HG03457 (cell line): ENCODE results near the gene RIPK4.

Source experiments
- ATAC-seq: cut with Tn5 transposase; IDR thresholded peaks from one replicate; pipeline ENCODE4 v1.9.1; 2021; ENCODE audit warnings: moderate number of reproducible peaks; ENCODE audit not compliant: unreplicated experiment

RIPK4 gene

DNA sequence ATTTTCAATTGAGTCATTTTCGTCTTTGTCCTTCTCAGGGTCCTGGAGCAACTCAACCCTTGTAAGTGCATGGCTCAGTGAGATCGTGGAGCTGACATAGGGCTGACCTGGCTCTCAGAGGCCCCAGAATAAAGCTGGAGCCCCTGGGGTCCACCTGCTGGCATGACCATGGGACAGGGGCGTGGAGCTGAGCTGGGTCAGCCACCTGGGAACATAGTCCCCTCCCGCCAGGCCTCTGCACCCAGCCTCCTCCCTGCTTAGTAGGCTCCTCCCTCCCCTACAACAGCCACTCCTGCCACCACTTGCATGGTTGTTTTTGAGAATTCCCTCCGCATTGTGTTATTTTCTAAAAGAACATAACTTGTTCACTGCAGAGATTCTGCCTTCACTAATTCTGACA, 3.1 kb upstream of the RIPK4 start:
- no peak for ATAC-seq

- ATAC-seq: no peak
Measured at GRCh38 chr21:41769521-41769920, 2.7 kb upstream of the RIPK4 start.

DNA sequence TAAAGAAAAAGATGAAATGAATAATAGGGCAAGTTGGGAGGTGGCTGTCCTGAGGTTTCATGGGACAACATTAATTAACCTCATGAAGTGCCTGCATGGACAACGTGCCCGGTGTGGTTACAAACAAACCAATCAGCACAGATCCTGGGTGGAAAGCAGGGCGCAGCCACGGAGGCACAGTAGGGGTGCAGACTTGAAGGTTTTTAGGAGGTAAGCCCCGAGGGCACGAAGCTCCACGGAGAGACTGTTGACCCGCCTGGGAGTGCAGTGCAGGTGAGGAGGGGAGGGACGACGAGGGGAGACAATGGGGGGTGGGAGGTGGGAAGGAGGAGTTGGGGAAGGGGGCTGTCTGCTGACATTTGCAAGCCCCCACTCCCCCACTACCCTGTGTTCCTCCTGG, 2.3 kb upstream of the RIPK4 start:
- no peak for ATAC-seq

DNA sequence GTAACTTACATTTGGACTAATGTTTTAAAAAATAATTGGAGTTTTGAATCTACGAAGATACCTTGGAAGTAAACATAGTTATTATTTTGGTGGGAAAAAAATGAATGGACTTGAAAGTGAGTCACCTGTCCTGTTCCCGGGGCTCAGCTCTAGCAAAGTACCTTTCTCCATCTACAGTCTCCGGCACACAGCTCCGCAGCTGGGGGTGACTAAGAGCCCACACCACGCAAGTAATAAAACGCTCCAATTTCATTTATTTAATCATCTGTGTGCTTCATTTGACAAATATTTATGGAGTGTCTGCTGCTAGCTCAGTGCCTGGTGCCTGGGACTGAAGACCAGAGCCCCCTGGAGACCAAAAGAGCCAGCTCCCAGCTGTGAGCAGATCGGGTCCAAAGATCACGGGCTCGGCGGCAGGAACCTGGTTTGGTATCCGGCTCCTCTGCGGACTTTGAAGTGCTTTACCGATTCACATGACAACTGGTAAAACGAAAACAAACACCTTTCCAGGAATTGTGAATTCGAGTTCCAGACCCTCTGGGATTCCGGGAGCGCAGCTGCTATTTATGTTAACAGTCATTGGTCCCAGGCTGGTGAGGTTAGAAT, 1.7 kb upstream of the RIPK4 start:
- ATAC-seq: no peak

GRCh38 chr21:41767606-41768436, 969 bp upstream of the RIPK4 start:
- no peak for ATAC-seq

GRCh38 chr21:41765973-41766882, 624 bp downstream of the RIPK4 start:
- no peak for ATAC-seq

DNA sequence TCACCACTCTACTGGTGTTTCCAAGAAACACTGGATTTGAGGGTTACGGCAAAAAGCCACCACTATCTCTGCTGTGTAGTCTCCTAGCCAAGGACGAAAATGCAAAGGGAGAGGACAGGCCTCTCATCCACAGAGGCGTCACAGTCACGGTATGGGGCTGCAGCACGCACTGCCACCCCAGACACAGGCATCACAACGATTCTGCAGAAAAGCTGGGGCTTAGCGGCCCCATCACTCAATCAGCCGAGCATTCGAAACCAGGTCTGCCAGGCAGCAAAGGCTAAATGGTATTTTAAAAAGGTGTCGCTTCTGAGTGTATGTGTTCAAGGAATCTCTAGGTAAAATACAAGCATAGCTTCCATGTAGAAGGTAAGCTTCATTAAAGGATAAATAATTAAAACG, 1.4 kb downstream of the RIPK4 start:
- ATAC-seq: no peak

DNA sequence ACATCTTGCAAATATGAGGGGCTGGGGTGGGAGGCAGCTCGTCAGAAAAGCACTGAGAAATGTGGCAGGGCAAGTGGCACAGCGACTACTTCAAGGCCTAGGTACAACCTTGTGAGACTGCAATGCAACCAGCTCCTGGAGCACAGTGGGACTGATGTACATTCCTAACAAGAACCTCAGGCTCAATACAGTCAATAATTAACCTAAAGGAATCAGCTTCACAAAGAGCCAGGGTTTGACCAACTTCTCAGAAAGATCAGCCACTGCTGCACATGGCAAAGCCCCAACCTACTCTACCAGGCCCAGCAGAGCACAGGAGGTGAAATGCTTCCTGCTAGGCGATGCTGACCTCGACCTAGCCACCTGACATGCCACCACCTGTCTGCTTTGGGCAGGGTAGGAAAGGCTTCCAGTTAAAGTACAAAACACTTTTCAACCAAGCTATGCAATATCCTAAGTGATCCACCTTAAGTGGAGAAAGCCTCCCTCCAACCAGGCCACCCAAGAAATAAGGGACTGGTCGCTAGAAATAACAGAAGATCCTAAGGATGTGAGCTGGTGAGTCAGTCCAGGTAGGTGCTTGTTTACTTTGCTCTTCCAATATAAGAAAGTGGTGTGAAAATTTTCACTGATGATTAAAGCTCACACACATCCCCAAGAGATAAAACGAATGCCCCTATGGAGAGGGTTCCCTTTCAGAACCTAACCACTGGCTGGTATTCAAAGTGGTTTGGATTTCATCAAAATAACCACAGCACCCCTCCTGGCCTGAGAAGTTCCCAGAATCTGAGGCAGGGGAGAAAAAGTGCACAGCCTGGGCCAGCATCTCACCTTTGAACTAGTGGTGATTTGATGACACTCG, 2.1 kb downstream of the RIPK4 start:
- no peak for ATAC-seq

GRCh38 chr21:41763996-41764395, 2.9 kb downstream of the RIPK4 start:
- ATAC-seq: no peak

DNA sequence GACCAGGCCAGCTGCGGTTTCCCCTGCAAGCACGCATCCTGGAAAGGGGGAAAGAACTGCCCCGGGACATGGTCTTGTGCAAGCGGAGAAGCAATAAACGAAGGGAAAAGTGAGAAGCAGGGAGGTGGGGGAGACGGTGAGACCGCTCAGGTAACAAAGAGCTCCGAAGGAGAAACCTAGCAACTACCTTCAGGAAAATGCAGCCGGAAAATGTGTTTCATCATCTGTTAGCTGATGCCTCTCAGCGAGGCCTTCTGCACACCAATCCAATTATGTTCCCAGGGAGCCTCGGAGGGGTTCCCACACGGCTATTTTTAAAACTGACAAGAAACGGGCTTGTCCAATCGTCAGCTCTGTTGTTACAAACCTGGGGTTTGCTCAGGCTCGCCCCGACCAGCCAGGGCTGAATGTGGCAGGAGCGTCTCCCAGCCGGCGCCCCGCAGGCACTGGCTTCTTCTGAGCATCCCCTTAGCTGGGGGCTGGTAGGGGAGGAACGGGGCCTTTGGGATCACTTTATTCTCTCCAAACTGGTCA, 3.4 kb downstream of the RIPK4 start:
- ATAC-seq: no peak

- no peak for ATAC-seq
Measured at GRCh38 chr21:41762753-41763152, 4.1 kb downstream of the RIPK4 start.

GRCh38 chr21:41761934-41762635, 4.8 kb downstream of the RIPK4 start:
- no peak for ATAC-seq

DNA sequence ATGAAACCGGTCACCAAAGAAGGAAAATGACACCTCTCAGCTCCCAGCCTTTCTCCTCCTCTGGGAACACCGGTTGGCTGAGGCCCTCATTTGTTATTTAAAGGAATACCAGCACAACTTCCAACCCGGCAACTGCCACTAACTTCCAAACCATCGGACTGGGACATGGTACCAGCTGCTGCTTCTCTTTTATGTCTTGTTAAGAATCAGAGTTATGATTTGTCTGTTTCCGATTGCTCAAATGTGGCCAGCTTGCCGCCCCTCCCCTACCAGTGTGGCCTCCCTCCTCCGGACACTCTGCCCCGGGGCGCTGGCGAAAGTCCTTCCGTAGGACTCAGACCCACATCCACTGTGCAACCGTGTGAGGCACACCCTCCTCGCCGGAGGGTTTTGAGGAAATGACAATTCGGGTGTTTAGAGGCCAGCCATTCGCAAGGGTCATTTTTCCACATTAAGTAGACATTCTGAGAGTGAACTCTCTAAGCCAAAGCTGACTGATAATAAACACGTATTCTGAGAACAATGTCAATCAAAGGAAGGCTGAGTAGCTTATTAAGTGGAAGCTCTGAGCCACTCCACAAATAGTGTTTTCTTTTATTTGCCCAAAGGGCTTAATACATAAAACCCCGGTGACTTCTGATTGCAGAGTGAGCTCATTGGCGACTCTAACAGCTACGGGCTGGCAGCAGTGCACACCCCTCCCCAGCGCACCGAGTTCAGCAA, 5.5 kb downstream of the RIPK4 start:
- no peak for ATAC-seq

DNA sequence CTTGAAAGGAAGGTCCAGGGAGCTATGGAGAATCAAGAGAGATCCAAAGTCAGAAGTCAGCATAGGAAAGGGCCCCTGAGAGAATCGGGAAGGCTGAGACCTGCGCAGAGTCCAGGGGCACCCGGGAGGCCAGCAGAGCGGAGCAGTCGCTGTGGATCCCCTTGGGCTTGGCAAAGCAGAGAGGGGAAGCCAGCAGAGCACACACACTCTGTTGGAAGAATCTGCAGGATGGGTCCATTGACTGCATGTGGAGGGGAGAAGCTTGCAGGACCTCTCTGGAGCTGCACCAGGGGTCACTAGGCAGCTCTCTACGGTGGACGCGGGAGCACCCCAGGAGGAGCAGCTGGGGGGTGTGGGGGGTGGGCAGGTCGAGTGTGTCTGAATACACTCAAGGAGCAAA, 6.4 kb downstream of the RIPK4 start:
- ATAC-seq: no peak

DNA sequence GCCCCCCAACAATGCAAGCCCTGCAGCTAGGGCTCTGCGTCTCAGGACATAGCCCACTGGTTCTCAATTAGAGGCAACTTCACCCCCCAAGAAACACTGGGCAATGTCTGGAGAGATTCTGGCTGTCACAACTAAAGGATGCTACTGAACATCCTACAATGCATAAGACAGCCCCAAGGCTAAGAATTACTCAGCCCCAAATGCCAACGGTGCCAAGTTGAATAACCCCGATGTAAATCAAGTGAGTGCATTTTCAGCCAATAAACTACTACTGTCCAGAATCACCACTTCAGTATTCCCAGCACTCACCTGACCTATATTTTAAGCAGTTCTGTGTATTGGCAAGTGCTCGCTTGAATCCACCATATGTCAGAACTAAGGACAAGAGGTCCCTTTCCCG, 6.9 kb downstream of the RIPK4 start:
- ATAC-seq: no peak

DNA sequence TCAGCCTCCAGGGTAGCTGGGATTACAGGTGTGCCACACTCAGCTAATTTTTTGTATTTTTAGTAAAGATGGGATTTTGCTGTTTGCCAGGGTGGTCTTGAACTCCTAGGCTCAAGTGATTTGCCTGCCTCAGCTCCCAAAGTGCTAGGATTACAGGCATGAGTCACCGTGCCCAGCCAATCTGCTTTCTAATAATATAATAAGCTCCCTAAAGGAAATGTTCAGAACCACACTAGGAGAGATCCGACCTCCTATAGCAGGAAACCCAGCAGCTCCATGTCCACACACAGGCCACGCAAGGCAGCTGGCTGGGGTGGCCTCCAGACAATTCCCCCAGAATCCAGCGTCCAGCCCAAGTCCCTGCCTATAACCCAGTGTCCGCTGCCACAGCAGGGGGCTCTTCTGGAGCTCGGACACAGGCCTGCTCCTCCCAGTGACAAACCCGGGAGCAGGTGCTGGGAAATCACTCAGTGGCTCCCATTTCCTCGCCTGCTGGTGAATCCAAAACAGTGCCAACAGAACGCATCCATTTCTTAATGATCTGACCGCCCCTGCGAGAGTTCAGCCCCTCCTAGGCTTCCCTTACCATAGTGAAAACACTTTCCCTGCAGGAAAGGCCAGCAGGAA, 7.5 kb downstream of the RIPK4 start:
- no peak for ATAC-seq

GRCh38 chr21:41758550-41758949, 8.3 kb downstream of the RIPK4 start:
- ATAC-seq: no peak

- ATAC-seq: no peak
Measured at GRCh38 chr21:41755934-41756773, 10.7 kb downstream of the RIPK4 start.
